Gastroesophageal sphincter (tissue), 3 donors: ENCODE data around the gene TGIF2.

Experiments used
- CTCF ChIP-seq, 4 experiments: fragments of 200-600 bp in 2 of 4; fragments of 450-650 bp in 2 of 4; sonication (generic) in 1 of 4; IDR thresholded peaks; one replicate each; pipeline ENCODE4 v1.5.1; 2017 to 2019; ENCODE audit warnings: antibody characterized with exemption in 4 of 4, mild to moderate bottlenecking in 2 of 4, moderate library complexity in 2 of 4
- EP300 ChIP-seq: sonication (generic); formaldehyde crosslinking; IDR thresholded peaks from one replicate; pipeline ENCODE4 v1.6.1; 2017; ENCODE audit warnings: antibody characterized with exemption, mild to moderate bottlenecking
- POLR2A ChIP-seq, 2 donors: fragments of 450-650 bp; IDR thresholded peaks; one replicate each; pipeline ENCODE4 v1.6.1; 2017; ENCODE audit warnings: antibody characterized with exemption in 2 of 2, mild to moderate bottlenecking in 2 of 2, moderate library complexity in 1 of 2

- TF ChIP-seq CTCF (IDR thresholded peaks at IDR 0.05): peak in 2 of 4 experiments; percentile 40 to 57
- no peak for TF ChIP-seq POLR2A (IDR thresholded peaks at IDR 0.05)
- TF ChIP-seq EP300: no peak
Measured at GRCh38 chr20:36591854-36592641, 18.7 kb downstream of the TGIF2 start.
